ENCODE results near the gene MGST2. TPM values are rescaled to one million over a fixed set of nuclear protein-coding genes. Genes with fewer than 3 reads are reported as not detected.
A peak's percentile ranks its signal among the peaks of the same experiment; 100 is the strongest.

MGST2 gene
- total and polyA plus RNA-seq, 2 experiments from 2014 or later, result 4.6 to 19.1 TPM

GRCh38 chr4:139664442-139664841 lies 1.2 kb upstream of the MGST2 start (continued):
- TF ChIP-seq ZNF462 (CRISPR knock-in tag; IDR thresholded peaks at IDR 0.05) (no peak), ZNF114 (CRISPR knock-in tag; IDR thresholded peaks at IDR 0.05) (no peak), ETS1 (IDR thresholded peaks at IDR 0.05) (no peak), ZNF331 (CRISPR knock-in tag; IDR thresholded peaks at IDR 0.05; ENCODE audit: low read depth) (no peak), CTCF (conservative IDR thresholded peaks at IDR 0.05; ENCODE audit: low read depth in 2 of 2) (no peak)

- H2AFZ ChIP-seq, result peak overlapping the region; percentile 87
- TF ChIP-seq JUNB (IDR thresholded peaks at IDR 0.05; ENCODE audit: unreplicated experiment) (no peak), CREB1 (CRISPR knock-in tag; IDR thresholded peaks at IDR 0.05; ENCODE audit: low read depth) (no peak), ZNF331 (CRISPR knock-in tag; IDR thresholded peaks at IDR 0.05; ENCODE audit: low read depth) (no peak), EZH2phosphoT487 (IDR thresholded peaks at IDR 0.05; ENCODE audit: unreplicated experiment) (no peak), POLR2AphosphoS5 (IDR thresholded peaks at IDR 0.05; ENCODE audit: low read depth) (no peak), CTCF (conservative IDR thresholded peaks at IDR 0.05; ENCODE audit: low read depth in 2 of 2) (no peak), EZH2 (IDR thresholded peaks at IDR 0.05; ENCODE audit: low read depth, unreplicated experiment) (no peak)
These were observed 435 bp upstream of the MGST2 start for GRCh38 chr4:139665079-139665689.

More at GRCh38 chr4:139665079-139665689, 435 bp upstream of the MGST2 start:
- Mint-ChIP-seq H3K27me3 (ENCODE audit: insufficient read depth, low read depth, poor library complexity) (peaks cover 10% of the 10 kb centered on the region), H3K9me3 (peaks cover 5% of the 10 kb centered on the region), H3K4me3 (peak overlapping the region; percentile 79), H3K36me3 (ENCODE audit: low read depth) (peaks cover 5% of the 10 kb centered on the region; the same call in 2 of the 3 replicates), H3K27ac (peak overlapping the region; percentile 75; the same call in 1 of the 2 replicates), H3K4me1 (peaks cover 39% of the 10 kb centered on the region)
- H3K36me3 ChIP-seq (ENCODE audit: insufficient read depth), result no peaks in the 10 kb centered on the region
- no peak for DNase-seq (ENCODE audit: low spot score)
- H3K27ac ChIP-seq (ENCODE audit: low read depth), result 0 out of 2 replicates have a peak overlapping the region, but pooled peaks have one; percentile 46
- no peaks in the 10 kb centered on the region for H3K27me3 ChIP-seq (ENCODE audit: insufficient read depth)
- H3K4me1 ChIP-seq (ENCODE audit: insufficient read depth), result peaks cover 18% of the 10 kb centered on the region
- H3K79me2 ChIP-seq (replicated peaks; ENCODE audit: insufficient read depth), result no peaks in the 10 kb centered on the region
- no peak for ATAC-seq
- H3K4me2 ChIP-seq, result peak overlapping the region; percentile 72
- H3K9me2 ChIP-seq (ENCODE audit: insufficient read depth), result no peaks in the 10 kb centered on the region
- H3F3A ChIP-seq (replicated peaks; ENCODE audit: low read depth), result no peaks in the 10 kb centered on the region
- peak overlapping the region; percentile 57 for H3K4me3 ChIP-seq
- H4K20me1 ChIP-seq (replicated peaks; ENCODE audit: insufficient read depth), result no peaks in the 10 kb centered on the region

Data from GM23338 (cell line).